Spinal cord (tissue), 10 donors: ENCODE measurements around the gene C5AR1. TPM values are rescaled to one million over a fixed set of nuclear protein-coding genes. Genes with fewer than 3 reads are reported as not detected.
"Not testable (repeated sequence)": the region's sequence is repeated elsewhere in the genome, so short reads cannot be mapped to it uniquely, and the experiment has no call there.

Experiments
- DNase-seq, 6 donors: peaks; one replicate each; pipeline versions ENCODE4 v3.0.0 to v3.0.0-alpha.2; 2013 to 2015; ENCODE audit warnings: low spot score in 6 of 6, low read depth in 4 of 6
- H3K27ac ChIP-seq: one replicate; pipeline ENCODE4 v1.5.1; 2013; ENCODE audit warnings: low read depth, low read length, control low read depth
- H3K27me3 ChIP-seq: one replicate; pipeline ENCODE4 v1.6.1; 2013; ENCODE audit warnings: low read length; ENCODE audit not compliant: control insufficient read depth, insufficient read depth
- H3K36me3 ChIP-seq: one replicate; pipeline ENCODE4 v1.6.1; 2013; ENCODE audit warnings: low read length; ENCODE audit not compliant: control insufficient read depth, insufficient read depth
- H3K4me1 ChIP-seq: one replicate; pipeline ENCODE4 v1.6.1; 2013; ENCODE audit warnings: low read length; ENCODE audit not compliant: control insufficient read depth, insufficient read depth
- H3K4me3 ChIP-seq: one replicate; pipeline ENCODE4 v1.5.1; 2013; ENCODE audit warnings: low read depth, low read length, control low read depth
- H3K9me3 ChIP-seq: one replicate; pipeline ENCODE4 v1.6.1; 2013; ENCODE audit warnings: low read length; ENCODE audit not compliant: control insufficient read depth, insufficient read depth
- WGBS: methylation state at CpG from one replicate; pipeline ENCODE4 v1.1.5; 2013; ENCODE audit warnings: missing lambda C conversion rate; ENCODE audit not compliant: insufficient coverage; 5-methylcytosine and 5-hydroxymethylcytosine counted together
- polyA plus RNA-seq, 2 donors: library from polyadenylated mRNA; unstranded; fragments of 120-200 nt; gene quantifications; one replicate each; pipeline ENCODE4 v1.2.1, GENCODE V29; 2013; ENCODE audit not compliant: insufficient read length in 2 of 2
- total RNA-seq, 2 donors: library from RNA; depleted of rRNA in 1 of 2; stranded (reverse); fragments of 120-200 nt in 1 of 2; fragments of >200 nt in 1 of 2; gene quantifications; one replicate each; pipeline versions ENCODE4 v1.2.3 to v1.2.4, GENCODE V29; 2013 to 2014
- donor health status: healthy.

Gene C5AR1
- total and polyA plus RNA-seq, 4 donors = 2.0 to 4.8 (median 3.3) TPM

DNA sequence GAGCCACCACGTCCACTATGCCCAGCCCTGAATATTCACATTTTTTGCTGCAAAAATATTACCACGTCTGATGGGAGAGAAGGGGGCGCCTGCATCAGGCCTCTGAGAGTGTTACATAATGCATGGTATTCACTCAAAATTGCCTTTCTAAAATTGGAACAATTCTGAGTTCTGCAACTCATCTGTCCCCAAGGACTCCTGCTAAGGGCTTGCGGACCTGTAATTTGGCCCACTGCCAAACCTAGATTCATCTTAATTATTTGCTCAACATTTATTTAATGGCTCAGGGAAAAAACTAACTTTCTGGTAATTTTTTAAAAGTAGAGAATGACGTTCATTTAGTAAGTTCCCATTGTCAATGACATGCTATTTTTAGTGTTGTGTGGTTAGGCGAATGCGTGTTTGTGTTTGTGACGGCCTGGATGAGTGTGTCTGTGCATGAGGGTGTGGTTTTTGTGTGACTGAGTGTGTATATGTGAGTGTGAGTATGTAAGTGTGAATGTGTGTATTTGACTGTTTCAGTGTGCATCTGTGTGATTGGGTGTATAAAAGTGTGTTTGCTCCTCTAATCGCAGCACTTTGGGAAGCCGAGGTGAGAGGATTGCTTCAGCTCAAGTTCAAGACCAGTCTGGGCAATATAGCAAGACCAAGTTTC lies 26.1 kb upstream of the C5AR1 start:
- Histone ChIP-seq H3K36me3 (no peaks in the 10 kb centered on the region), H3K27me3 (no peaks in the 10 kb centered on the region), H3K9me3 (no peaks in the 10 kb centered on the region), H3K4me3 (no peak overlapping the region), H3K4me1 (no peaks in the 10 kb centered on the region), H3K27ac (no peak overlapping the region)
- whole genome bisulfite sequencing = 89% methylated on average over 7 of the region's 10 CpGs
- DNase-seq = peak in 1 of 6 donors; percentile 59

DNA sequence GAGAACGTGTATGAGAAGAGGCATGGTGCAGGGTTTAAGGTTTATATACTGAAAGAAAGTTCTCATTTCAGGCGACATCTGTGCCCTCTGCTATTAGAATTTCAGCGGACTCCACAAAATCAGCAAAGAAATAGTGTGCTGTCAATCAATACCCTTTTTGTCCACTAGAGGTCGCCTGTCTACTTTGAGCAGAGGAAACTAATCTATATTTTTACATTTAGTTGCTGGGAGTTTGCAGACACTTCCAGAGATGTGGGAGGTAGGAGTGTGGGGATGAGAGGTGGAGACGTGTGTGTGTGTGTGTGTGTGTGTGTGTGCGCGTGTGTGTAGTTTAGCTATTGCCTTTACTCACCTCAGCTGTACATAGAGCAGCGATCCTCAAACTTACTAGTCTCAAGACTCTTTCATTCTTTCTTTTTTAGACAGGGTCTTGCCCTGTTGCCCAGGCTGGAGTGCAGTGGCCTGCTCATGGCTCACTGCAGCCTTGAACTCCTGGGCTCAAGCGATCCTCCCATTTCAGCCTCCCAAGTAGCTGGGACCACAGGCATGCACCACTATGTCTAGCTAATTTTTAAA lies 25.2 kb upstream of the C5AR1 start:
- peak in 5 of 6 donors; percentile 47 to 93 (median 73) for DNase-seq
- Histone ChIP-seq H3K4me3 (no peak overlapping the region), H3K27ac (no peak overlapping the region), H3K9me3 (no peaks in the 10 kb centered on the region), H3K27me3 (no peaks in the 10 kb centered on the region), H3K36me3 (no peaks in the 10 kb centered on the region), H3K4me1 (no peaks in the 10 kb centered on the region)
- 44% methylated on average over 2 of the region's 9 CpGs for WGBS

- WGBS = 3% methylated on average over 9 of the region's 12 CpGs
These were observed 13.6 kb upstream of the C5AR1 start for GRCh38 chr19:47296036-47296435.

DNA sequence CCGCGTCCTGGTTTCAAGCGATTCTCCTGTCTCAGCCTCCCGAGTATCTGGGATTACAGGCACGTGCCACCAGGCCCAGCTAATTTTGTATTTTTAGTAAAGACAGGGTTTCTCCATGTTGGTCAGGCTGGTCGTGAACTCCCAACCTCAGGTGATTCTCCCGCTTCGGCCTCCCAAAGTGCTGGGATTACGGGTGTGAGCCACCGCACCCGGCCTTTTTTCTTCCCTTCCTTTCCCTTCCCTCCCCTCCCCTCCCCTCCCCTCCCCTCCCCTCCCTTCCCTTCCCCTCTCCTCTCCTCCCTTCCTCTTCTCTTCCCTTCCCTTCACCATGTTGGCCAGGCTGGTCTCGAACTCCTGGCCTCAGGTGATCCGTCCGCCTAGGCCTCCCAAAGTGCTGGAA lies 8.8 kb upstream of the C5AR1 start:
- H3K9me3 ChIP-seq, DNase-seq, H3K4me3 ChIP-seq, H3K36me3 ChIP-seq, H3K27me3 ChIP-seq, H3K4me1 ChIP-seq, H3K27ac ChIP-seq: not testable (repeated sequence)
- 100% methylated on average over 4 of the region's 14 CpGs for WGBS

More at GRCh38 chr19:47296036-47296435, 13.6 kb upstream of the C5AR1 start:
- Histone ChIP-seq H3K27me3 (no peaks in the 10 kb centered on the region), H3K36me3 (no peaks in the 10 kb centered on the region), H3K4me1 (no peaks in the 10 kb centered on the region), H3K9me3 (no peaks in the 10 kb centered on the region), H3K27ac (no peak overlapping the region), H3K4me3 (no peak overlapping the region)
- DNase-seq = peak in 5 of 6 donors; percentile 60 to 95 (median 74)

- no peaks in the 10 kb centered on the region for H3K4me1 ChIP-seq
- no peaks in the 10 kb centered on the region for H3K9me3 ChIP-seq
- no peak overlapping the region for H3K4me3 ChIP-seq
- DNase-seq = no peak
- H3K27ac ChIP-seq = no peak overlapping the region
- H3K36me3 ChIP-seq = no peaks in the 10 kb centered on the region
- no peaks in the 10 kb centered on the region for H3K27me3 ChIP-seq
- no CpG with 5 or more reads among the region's 10 CpGs for WGBS
These were observed 7.4 kb upstream of the C5AR1 start for GRCh38 chr19:47302249-47302648.

DNA sequence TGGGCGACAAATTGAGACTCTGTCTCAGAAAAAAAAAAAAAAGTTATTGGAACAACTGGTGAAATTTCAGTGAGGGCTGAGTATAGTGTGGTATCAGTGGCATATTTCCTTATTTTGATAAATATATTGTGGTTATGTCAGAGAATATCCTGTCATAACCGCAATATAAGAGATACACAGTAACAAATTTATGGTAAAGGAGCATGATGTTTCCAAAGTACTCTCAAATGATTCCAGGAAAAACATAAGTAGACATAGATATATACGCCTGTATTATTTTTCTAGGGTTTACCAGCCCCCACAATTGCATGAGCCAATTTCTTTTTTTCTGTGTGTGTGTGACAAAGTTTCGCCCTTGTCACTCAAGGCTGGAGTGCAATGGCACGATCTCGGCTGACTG lies 5.7 kb upstream of the C5AR1 start:
- Histone ChIP-seq H3K27ac (no peak overlapping the region), H3K27me3 (peaks cover 1% of the 10 kb centered on the region), H3K9me3 (no peaks in the 10 kb centered on the region), H3K4me1 (no peaks in the 10 kb centered on the region), H3K36me3 (no peaks in the 10 kb centered on the region), H3K4me3 (no peak overlapping the region)
- WGBS = 100% methylated on average over 1 of the region's 6 CpGs
- no peak for DNase-seq

DNA sequence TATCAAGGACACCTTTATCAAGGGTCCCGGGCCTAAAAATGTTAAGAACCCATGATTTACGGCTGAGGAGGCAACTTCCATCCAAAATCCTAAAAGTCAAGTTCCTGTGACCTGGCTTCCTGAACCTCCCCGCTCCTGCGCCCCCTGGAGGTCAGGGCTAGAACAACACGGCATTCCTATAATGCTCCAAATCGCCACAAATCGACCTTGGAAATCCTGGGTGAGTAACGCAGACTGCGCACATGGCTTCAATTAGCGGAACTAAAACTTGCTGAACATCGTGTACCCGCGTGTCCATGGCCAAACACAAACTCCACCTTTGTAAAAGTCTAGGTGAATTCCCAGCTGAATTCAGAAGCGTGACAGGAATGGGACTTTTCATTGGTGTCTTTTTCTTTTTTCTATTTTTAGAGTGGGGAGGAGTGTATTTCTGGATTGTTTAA lies 4.3 kb upstream of the C5AR1 start:
- Histone ChIP-seq H3K27ac (no peak overlapping the region), H3K27me3 (peaks cover 4% of the 10 kb centered on the region), H3K4me3 (no peak overlapping the region), H3K9me3 (no peaks in the 10 kb centered on the region), H3K4me1 (no peaks in the 10 kb centered on the region), H3K36me3 (no peaks in the 10 kb centered on the region)
- 12% methylated on average over 13 of the region's 14 CpGs for whole genome bisulfite sequencing
- peak in 2 of 6 donors; percentile 17 to 38 for DNase-seq

DNA sequence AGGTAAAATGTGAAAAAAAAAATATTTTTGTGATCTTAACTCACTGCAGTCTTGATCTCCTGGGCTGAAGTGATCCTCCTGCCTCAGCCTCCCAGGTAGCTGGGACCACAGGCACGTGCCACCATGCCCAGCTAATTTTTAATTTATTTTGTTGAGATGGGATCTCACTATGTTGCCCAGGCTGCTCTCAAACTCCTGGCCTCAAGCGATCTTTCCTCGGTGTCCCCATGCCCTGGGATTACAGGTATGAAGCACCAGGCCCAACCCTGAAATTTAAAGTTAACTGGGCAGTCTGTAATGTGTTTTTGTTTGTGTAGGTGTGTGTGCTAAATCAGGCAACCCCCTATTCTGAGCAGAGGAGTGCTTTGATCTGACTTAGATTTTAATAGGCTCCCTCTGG lies 3.4 kb upstream of the C5AR1 start:
- H3K4me3 ChIP-seq = no peak overlapping the region
- no peaks in the 10 kb centered on the region for H3K36me3 ChIP-seq
- DNase-seq = no peak
- H3K27me3 ChIP-seq = peaks cover 4% of the 10 kb centered on the region
- no peak overlapping the region for H3K27ac ChIP-seq
- 88% methylated on average over 2 of the region's 3 CpGs for WGBS
- no peaks in the 10 kb centered on the region for H3K9me3 ChIP-seq
- H3K4me1 ChIP-seq = no peaks in the 10 kb centered on the region

DNA sequence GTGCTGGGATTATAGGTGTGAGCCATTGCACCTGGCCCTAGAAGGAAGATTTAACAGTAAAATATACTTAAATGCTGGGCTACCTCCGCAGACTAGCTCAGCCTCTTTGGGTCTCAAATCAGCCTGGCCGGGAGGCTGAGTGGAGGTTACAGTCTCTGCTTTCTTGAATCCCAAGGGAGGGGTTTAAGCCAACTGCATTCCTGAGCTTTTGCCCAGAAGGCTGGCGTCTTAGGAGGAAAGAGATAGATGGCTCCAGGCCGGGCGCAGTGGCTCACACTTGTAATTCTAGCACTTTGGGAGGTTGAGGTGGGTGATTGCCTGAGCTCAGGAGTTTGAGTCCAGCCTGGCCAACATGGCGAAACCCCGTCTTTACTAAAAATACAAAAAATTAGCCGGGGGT lies 623 bp upstream of the C5AR1 start:
- no peaks in the 10 kb centered on the region for H3K36me3 ChIP-seq
- no peak overlapping the region for H3K4me3 ChIP-seq
- H3K9me3 ChIP-seq = no peaks in the 10 kb centered on the region
- DNase-seq = no peak
- peaks cover 4% of the 10 kb centered on the region for H3K27me3 ChIP-seq
- 75% methylated on average over 7 of the region's 8 CpGs for WGBS
- no peak overlapping the region for H3K27ac ChIP-seq
- H3K4me1 ChIP-seq = no peaks in the 10 kb centered on the region

GRCh38 chr19:47310323-47310722 lies 662 bp downstream of the C5AR1 start:
- no peaks in the 10 kb centered on the region for H3K36me3 ChIP-seq
- H3K27ac ChIP-seq = no peak overlapping the region

More at GRCh38 chr19:47310323-47310722, 662 bp downstream of the C5AR1 start:
- Histone ChIP-seq H3K4me3 (no peak overlapping the region), H3K4me1 (no peaks in the 10 kb centered on the region), H3K27me3 (peaks cover 4% of the 10 kb centered on the region), H3K9me3 (no peaks in the 10 kb centered on the region)
- 88% methylated on average over 1 of the region's 2 CpGs for WGBS
- DNase-seq = no peak
